MCF 10A (cell line): ENCODE results near the gene DOK4. TPM values are rescaled to one million over a fixed set of nuclear protein-coding genes. Genes with fewer than 3 reads are reported as not detected.
"Not testable (repeated sequence)": the region's sequence is repeated elsewhere in the genome, so short reads cannot be mapped to it uniquely, and the experiment has no call there.

ENCODE experiments used
- BruUV-seq: library from RNA; stranded (reverse); fragments of 400-500 nt; replicated peaks from 2 replicates; lab custom pipeline; 2021; lab: Mats Ljungman, UMichigan
- CTCF ChIA-PET: fragments of 300-600 bp; sonication (Branson Sonifier 250); formaldehyde crosslinking; extraction: SDS; loops from one replicate; lab custom pipeline; 2021; ENCODE audit warnings: antibody characterized with exemption, inconsistent platforms; lab: Yijun Ruan, JAX
- POLR2A ChIA-PET: fragments of 300-600, 350-650 bp; sonication (Branson Sonifier 250); formaldehyde crosslinking; extraction: SDS; loops from one replicate; lab custom pipeline; 2020; ENCODE audit warnings: antibody characterized with exemption, inconsistent platforms; lab: Yijun Ruan, JAX
- DNase-seq: peaks from one replicate; pipeline ENCODE4 v3.0.0-alpha.2; 2018; ENCODE audit not compliant: unreplicated experiment
- H3K27ac Mint-ChIP-seq: one replicate; pipeline ENCODE4 v1.8.0; 2022; ENCODE audit warnings: mild to moderate bottlenecking, low read depth, mixed read lengths; ENCODE audit not compliant: unreplicated experiment
- H3K27me3 Mint-ChIP-seq: one replicate; pipeline ENCODE4 v1.8.0; 2022; ENCODE audit warnings: mixed read lengths; ENCODE audit not compliant: insufficient read depth, unreplicated experiment
- H3K36me3 Mint-ChIP-seq: one replicate; pipeline ENCODE4 v1.8.0; 2022; ENCODE audit warnings: mild to moderate bottlenecking, moderate library complexity, mixed read lengths; ENCODE audit not compliant: insufficient read depth, unreplicated experiment
- H3K4me1 Mint-ChIP-seq: one replicate; pipeline ENCODE4 v1.8.0; 2022; ENCODE audit warnings: mixed read lengths; ENCODE audit not compliant: insufficient read depth, unreplicated experiment
- H3K4me3 Mint-ChIP-seq: one replicate; pipeline ENCODE4 v1.8.0; 2022; ENCODE audit warnings: mild to moderate bottlenecking, moderate library complexity, mixed read lengths; ENCODE audit not compliant: unreplicated experiment
- H3K9me3 Mint-ChIP-seq: one replicate; pipeline ENCODE4 v1.8.0; 2022; ENCODE audit warnings: mixed read lengths; ENCODE audit not compliant: unreplicated experiment
- intact Hi-C: fragments of 100-400 bp; cut with micrococcal nuclease; formaldehyde crosslinking; loops from 2 replicates; pipeline ENCODE4 v1.14.1; 2022
- total RNA-seq: library from RNA; stranded (reverse); gene quantifications from 2 replicates; pipeline ENCODE4 v1.2.3, GENCODE V29; 2022
- TF ChIP-seq, protein P1 (sequence below): fragments of 200-600 bp; IDR thresholded peaks from one replicate; pipeline ENCODE4 v1.8.0; 2022; ENCODE audit warnings: antibody characterized with exemption, mild to moderate bottlenecking; ENCODE audit not compliant: unreplicated experiment

DOK4 gene
- total RNA-seq, 1 experiment from 2014 or later: 6.4 TPM

DNA sequence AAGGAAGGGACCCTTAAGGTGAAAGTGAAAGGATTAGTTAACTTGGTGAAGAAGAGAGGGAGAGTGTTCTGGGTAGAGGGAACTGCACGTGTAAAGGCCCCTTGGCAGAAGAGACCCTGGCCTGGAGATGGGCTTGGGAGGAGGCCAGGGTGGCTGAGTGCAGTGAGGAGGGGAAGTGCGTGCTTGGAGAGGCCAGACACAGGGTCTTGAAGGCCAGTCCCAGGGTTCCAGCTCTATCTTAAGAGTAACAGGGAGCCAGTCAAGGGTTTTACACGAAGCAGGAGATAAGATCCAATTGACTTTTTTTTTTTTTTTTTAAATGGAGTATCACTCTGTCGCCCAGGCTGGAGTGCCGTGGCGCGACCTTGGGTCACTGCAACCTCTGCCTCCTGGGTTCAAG lies 15.2 kb upstream of the DOK4 start:
- Mint-ChIP-seq H3K4me1 (no peaks in the 10 kb centered on the region), H3K4me3 (no peak overlapping the region), H3K36me3 (no peaks in the 10 kb centered on the region), H3K9me3 (no peaks in the 10 kb centered on the region), H3K27me3 (peaks cover 6% of the 10 kb centered on the region), H3K27ac (no peak overlapping the region)
- intact Hi-C loops: no loop called here
- CTCF ChIA-PET: interaction anchor here (1.4 kb wide), 1 partner anchor 18 kb away, joined by 4 read pairs; no protein-coding TSS in a partner anchor
- TF ChIP-seq, protein P1, sequence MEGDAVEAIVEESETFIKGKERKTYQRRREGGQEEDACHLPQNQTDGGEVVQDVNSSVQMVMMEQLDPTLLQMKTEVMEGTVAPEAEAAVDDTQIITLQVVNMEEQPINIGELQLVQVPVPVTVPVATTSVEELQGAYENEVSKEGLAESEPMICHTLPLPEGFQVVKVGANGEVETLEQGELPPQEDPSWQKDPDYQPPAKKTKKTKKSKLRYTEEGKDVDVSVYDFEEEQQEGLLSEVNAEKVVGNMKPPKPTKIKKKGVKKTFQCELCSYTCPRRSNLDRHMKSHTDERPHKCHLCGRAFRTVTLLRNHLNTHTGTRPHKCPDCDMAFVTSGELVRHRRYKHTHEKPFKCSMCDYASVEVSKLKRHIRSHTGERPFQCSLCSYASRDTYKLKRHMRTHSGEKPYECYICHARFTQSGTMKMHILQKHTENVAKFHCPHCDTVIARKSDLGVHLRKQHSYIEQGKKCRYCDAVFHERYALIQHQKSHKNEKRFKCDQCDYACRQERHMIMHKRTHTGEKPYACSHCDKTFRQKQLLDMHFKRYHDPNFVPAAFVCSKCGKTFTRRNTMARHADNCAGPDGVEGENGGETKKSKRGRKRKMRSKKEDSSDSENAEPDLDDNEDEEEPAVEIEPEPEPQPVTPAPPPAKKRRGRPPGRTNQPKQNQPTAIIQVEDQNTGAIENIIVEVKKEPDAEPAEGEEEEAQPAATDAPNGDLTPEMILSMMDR: no peak
- POLR2A ChIA-PET: no interaction called here
- BruUV-seq: no TSS peak
- no peak for DNase-seq

DNA sequence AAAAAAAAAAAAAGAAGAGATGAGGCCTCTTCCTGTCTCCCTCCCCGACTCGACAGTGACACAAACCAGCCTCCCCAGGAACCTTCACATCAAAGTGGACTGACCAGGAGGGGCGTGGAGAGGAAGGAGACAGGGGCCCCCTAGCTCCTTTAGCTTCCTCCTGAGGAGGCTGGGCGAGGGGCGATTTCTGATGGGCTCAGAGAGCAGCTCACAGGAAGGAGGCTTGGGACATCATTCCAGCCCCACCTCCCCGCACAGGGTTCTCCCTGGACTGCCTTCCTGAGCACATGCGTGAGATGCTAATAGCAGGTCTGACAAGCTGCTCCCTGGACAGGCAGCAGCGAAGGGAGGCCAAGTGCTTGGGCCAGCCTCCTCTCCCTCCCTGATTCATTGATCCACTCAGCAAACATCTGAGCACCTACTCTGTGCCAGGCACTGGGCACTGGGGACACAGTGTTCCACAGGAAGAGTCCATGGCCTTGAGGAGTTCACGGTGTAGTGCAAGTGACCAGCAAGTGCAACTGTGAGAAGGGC lies 14.4 kb upstream of the DOK4 start:
- no peak for DNase-seq
- BruUV-seq: no TSS peak
- Mint-ChIP-seq H3K27me3 (no peaks in the 10 kb centered on the region), H3K9me3 (no peaks in the 10 kb centered on the region), H3K4me3 (no peak overlapping the region), H3K36me3 (no peaks in the 10 kb centered on the region), H3K27ac (no peak overlapping the region), H3K4me1 (no peaks in the 10 kb centered on the region)
- CTCF ChIA-PET: interaction anchor here (0.8 kb wide), 2 partner anchors 18 to 46 kb away, joined by 3 to 4 read pairs; no protein-coding TSS in a partner anchor
- intact Hi-C loops: no loop called here
- TF ChIP-seq, protein P1: no peak
- POLR2A ChIA-PET: no interaction called here

DNA sequence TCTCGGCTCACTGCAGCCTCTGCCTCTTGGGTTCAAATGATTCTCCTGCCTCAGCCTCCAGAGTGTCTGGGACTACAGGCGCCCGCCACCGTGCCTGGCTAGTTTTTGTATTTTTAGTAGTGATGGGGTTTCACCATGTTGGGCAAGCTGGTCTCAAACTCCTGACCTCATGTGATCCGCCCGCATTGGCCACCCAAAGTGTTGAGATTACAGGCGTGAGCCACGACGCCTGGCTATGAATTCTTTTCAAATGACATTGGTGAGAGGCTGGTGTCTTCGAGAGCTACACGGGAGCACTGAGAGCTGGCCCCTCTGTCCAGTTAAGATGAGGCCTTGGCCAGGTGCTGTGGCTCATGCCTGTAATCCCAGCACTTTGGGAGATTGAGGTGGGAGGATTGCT lies 13.6 kb upstream of the DOK4 start:
- DNase-seq, intact Hi-C loops, H3K4me3 Mint-ChIP-seq, H3K9me3 Mint-ChIP-seq, BruUV-seq, H3K27me3 Mint-ChIP-seq, POLR2A ChIA-PET, H3K36me3 Mint-ChIP-seq, H3K27ac Mint-ChIP-seq, H3K4me1 Mint-ChIP-seq: not testable (repeated sequence)
- CTCF ChIA-PET: interaction anchor here (0.8 kb wide), 1 partner anchor 45 kb away, joined by 4 read pairs; no protein-coding TSS in a partner anchor

DNA sequence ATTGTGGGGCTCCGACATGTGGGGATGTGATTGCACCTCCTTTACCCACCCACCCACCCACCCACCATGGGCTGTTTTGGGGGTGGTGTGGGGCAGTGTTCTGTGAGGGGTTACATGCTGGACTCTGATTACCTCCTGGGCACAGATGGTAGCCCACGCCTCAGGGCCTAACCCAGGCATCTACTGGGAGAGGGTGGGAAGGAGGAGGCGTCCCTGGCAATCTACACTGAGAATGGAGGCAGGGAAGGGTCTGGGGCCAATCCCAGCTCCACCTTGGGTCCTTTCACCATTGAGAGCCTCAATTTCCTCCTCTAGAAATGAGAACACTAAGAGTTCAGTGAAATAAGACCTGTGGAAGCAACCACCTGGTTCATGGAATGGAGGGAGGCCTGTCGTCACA lies 11.7 kb upstream of the DOK4 start:
- DNase-seq: no peak
- BruUV-seq: no TSS peak
- Mint-ChIP-seq H3K36me3 (no peaks in the 10 kb centered on the region), H3K4me1 (no peaks in the 10 kb centered on the region), H3K9me3 (no peaks in the 10 kb centered on the region), H3K4me3 (no peak overlapping the region), H3K27me3 (peaks cover 12% of the 10 kb centered on the region), H3K27ac (no peak overlapping the region)
- ChIA-PET CTCF (interaction anchor here (0.6 kb wide), 1 partner anchor 11 kb away, joined by 4 read pairs; no protein-coding TSS in a partner anchor), POLR2A (no interaction called here)
- intact Hi-C loops: no loop called here
- TF ChIP-seq, protein P1: no peak
